Esophagus (tissue), 2 donors: ENCODE measurements around the gene ETNPPL. TPM values are rescaled to one million over a fixed set of nuclear protein-coding genes. Genes with fewer than 3 reads are reported as not detected.

Experiments used
- H3K27ac ChIP-seq, 2 donors: one replicate each; pipeline ENCODE4 v1.5.1; 2013; ENCODE audit warnings: low read depth in 2 of 2, mild to moderate bottlenecking in 2 of 2, inconsistent platforms in 1 of 2, low read length in 1 of 2, moderate library complexity in 1 of 2
- H3K27me3 ChIP-seq, 2 donors: one replicate each; pipeline ENCODE4 v1.6.1; 2013; ENCODE audit warnings: low read length in 2 of 2, control low read depth in 1 of 2, mild to moderate bottlenecking in 1 of 2; ENCODE audit not compliant: insufficient read depth in 2 of 2, control insufficient read depth in 1 of 2
- H3K36me3 ChIP-seq, 2 donors: one replicate each; pipeline ENCODE4 v1.6.1; 2013; ENCODE audit warnings: low read length in 1 of 2; ENCODE audit not compliant: control insufficient read depth in 2 of 2, insufficient read depth in 2 of 2
- H3K4me1 ChIP-seq, 2 donors: one replicate each; pipeline ENCODE4 v1.6.1; 2013; ENCODE audit warnings: low read length in 1 of 2; ENCODE audit not compliant: control insufficient read depth in 2 of 2, insufficient read depth in 2 of 2
- H3K4me3 ChIP-seq, 2 donors: one replicate each; pipeline ENCODE4 v1.5.1; 2013; ENCODE audit warnings: low read length in 2 of 2, mild to moderate bottlenecking in 2 of 2, low read depth in 1 of 2, moderate library complexity in 1 of 2
- H3K9me3 ChIP-seq, 2 donors: one replicate each; pipeline ENCODE4 v1.6.1; 2013; ENCODE audit warnings: mild to moderate bottlenecking in 2 of 2, low read depth in 1 of 2, low read length in 1 of 2, moderate library complexity in 1 of 2; ENCODE audit not compliant: control insufficient read depth in 2 of 2, insufficient read depth in 1 of 2
- WGBS, 2 donors: extraction: QIAGEN DNeasy Blood & Tissue Kit; methylation state at CpG; one replicate each; pipeline ENCODE4 v1.1.7; 2013; 5-methylcytosine and 5-hydroxymethylcytosine counted together
- polyA plus RNA-seq, 2 donors: library from polyadenylated mRNA; stranded (reverse); fragments of 200-250 nt; gene quantifications; one replicate each; pipeline ENCODE4 v1.2.3, GENCODE V29; 2013
- donor health status: healthy with polysubstance abuse.
- donor health status: Bipolar disorder and iron deficiency.

The ETNPPL gene
- polyA plus RNA-seq, 2 donors, result not detected

- Histone ChIP-seq H3K36me3 (no peaks in the 10 kb centered on the region), H3K4me3 (no peak overlapping the region), H3K27me3 (no peaks in the 10 kb centered on the region), H3K27ac (no peak overlapping the region), H3K9me3 (no peaks in the 10 kb centered on the region), H3K4me1 (no peaks in the 10 kb centered on the region)
- 89 to 93% methylated on average over 3 of the region's 3 CpGs for WGBS, 2 donors
These were observed 69.6 kb downstream of the ETNPPL start for GRCh38 chr4:108693211-108693610.

Other genes with a start within 250 kb of the ETNPPL start
- 1,000 to 10,000 TPM; 3,346 to 3,753 TPM for gene RPL34, start 142.5 kb downstream of the ETNPPL start, polyA plus RNA-seq
- 10 to 100 TPM; 62.9 to 81.1 TPM for gene OSTC, start 112.5 kb downstream of the ETNPPL start, polyA plus RNA-seq